Glomerular visceral epithelial cell (primary cell): ENCODE measurements around the gene MBD3L2.
A peak's percentile ranks its signal among the peaks of the same experiment; 100 is the strongest.
"Not testable (repeated sequence)": the region's sequence is repeated elsewhere in the genome, so short reads cannot be mapped to it uniquely, and the experiment has no call there.

ENCODE experiments used
- DNase-seq: peaks from one replicate; pipeline ENCODE4 v3.0.0-alpha.2; 2016; ENCODE audit errors: extremely low spot score

Gene MBD3L2

DNA sequence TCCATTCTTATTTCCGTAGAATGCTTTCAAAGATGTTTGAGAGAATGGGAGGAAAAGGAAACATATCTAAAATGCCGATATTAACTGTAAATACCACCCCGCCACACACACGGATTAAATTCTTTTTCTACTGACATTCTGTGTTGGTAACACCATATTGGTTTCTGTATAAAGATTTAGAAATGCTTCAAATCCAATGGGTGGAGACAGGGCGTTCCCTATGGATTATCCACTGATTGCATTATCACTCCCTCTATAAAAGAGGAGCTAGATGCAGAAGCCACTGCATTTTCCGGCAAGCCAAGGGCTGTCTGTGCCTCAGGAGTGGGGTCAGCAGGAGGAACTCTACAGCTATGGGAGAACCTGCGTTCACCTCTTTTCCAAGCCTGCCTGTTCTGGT is at the start of gene MBD3L2:
Gene MBD3L2, plus strand, starts transcription at position 301 of the 400 bp plus-strand sequence. Its CDS starts 53 bp downstream, at position 354.
- not testable (repeated sequence) for DNase-seq

- DNase-seq = no peak
Observed at GRCh38 chr19:6999933-7000332, 49.2 kb upstream of the MBD3L2 start.

DNA sequence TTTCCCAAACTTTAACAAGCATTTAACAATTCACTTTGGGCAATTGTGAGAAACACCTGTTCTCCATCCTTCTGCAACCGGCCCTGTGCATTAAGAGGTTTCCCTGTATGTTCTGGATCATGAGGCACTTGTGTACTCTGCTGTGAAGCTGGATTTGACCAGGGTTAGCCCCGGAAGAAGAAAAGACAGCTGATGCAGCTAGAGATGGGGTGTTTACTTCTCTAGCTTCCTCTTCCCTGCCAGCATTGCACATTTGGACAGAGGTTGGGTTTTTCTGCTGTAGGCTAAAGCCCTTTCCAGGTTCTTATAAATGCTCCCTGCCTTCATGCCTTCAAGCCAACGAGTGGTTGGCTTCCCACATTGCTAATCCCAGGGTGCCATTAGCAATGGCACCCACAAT is 48.8 kb upstream of the MBD3L2 start:
- no peak for DNase-seq

DNA sequence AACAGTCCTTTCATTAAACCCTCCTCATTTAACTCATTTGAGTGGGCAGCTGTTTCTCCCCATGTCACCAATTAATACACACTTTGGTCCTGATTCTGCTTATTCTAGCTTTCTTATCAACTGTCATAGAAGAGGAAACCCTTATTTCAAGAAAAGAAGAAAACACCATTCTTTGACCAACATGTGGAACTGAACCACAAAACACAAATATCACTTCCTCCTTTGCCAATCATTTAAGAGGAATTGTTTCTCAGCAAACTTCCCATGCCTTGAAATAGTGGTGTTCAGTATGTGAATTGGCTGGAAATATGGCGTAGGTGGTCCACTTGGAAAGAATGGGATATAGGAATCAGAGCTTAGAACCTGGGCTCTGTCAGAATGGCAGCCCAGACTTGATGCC is 48.3 kb upstream of the MBD3L2 start:
- no peak for DNase-seq

GRCh38 chr19:7004313-7004931 is 44.7 kb upstream of the MBD3L2 start:
- DNase-seq = peak; percentile 58

GRCh38 chr19:7006135-7006704 is 42.9 kb upstream of the MBD3L2 start:
- DNase-seq = no peak

- DNase-seq = no peak
Observed at GRCh38 chr19:7007859-7008258, 41.3 kb upstream of the MBD3L2 start.

GRCh38 chr19:7010722-7011593 is 38.2 kb upstream of the MBD3L2 start:
- no peak for DNase-seq

GRCh38 chr19:7013678-7014077 is 35.4 kb upstream of the MBD3L2 start:
- DNase-seq = peak; percentile 66

- no peak for DNase-seq
Observed at GRCh38 chr19:7018828-7019227, 30.3 kb upstream of the MBD3L2 start.

- not testable (repeated sequence) for DNase-seq
Observed at GRCh38 chr19:7021331-7021730, 27.8 kb upstream of the MBD3L2 start, which contains the start of gene MBD3L2B. MBD3L2B (minus strand) TSS chr19:7021431; CDS start chr19:7021397, 34 bp downstream.

GRCh38 chr19:7028790-7029189 is 20.3 kb upstream of the MBD3L2 start:
- not testable (repeated sequence) for DNase-seq

GRCh38 chr19:7030278-7030677 is 18.8 kb upstream of the MBD3L2 start, which contains the start of gene MBD3L5:
MBD3L5 (plus strand) TSS chr19:7030578; CDS start chr19:7030612, 34 bp downstream.
- DNase-seq = not testable (repeated sequence)

GRCh38 chr19:7040079-7040478 is 9.0 kb upstream of the MBD3L2 start, which contains the start of gene MBD3L4:
MBD3L4 (minus strand) TSS chr19:7040179; CDS start chr19:7040144, 35 bp downstream.
- not testable (repeated sequence) for DNase-seq

DNA sequence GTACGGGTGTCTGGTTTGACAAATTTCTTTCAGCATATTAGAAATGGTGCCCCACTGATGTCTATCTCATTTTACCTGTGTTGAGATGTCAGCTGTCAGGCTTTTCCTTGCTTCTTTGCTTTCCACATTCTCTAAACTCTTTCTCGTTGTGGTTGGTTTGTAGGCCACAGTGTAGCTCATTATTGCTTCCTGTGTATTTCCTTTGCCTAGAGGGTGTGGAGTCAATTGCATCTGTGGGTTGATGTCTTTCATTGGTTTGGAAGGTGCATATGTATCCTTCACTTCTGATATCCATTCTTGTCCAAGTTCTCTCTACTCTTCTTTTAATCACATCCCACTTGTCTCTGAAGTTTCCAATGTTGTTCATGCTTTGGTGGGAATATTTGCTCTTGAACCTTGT is 7.6 kb upstream of the MBD3L2 start:
- not testable (repeated sequence) for DNase-seq

DNA sequence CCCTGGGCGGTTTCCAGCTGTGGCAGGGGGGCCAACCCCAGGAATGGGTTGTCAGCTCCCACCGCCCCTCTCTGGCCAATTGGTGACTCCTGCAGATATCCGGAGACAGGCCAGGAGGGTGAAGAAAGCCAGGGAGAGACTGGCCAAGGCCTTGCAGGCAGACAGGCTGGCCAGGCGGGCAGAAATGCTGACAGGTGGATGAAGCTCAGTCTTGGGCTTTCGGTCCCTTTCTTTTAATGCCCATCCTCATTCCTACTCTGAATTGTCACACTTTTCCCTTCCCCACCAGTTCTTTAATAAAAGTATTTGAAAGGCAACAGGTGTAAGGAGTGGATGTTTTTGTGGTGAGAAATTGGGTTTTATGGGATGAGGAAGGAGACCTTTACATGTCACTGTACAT is 2.3 kb downstream of the MBD3L2 start:
- not testable (repeated sequence) for DNase-seq

DNA sequence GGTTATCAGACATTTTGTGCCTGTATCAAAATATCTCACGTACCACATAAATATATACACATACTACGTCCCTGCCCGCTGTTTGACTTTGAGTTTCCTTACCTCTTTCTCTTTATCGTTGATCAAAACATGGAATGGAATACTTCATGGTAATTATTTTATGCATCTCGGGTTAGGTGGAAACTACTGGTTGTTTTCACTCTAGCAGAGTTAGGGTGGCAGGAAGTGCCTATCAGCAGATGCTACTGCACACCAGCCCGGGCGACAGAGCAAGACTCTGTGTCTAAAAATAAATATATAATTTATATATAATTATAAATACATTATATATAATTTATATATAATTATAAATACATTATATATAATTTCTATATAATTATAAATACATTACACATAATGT is 3.8 kb downstream of the MBD3L2 start:
- not testable (repeated sequence) for DNase-seq

DNA sequence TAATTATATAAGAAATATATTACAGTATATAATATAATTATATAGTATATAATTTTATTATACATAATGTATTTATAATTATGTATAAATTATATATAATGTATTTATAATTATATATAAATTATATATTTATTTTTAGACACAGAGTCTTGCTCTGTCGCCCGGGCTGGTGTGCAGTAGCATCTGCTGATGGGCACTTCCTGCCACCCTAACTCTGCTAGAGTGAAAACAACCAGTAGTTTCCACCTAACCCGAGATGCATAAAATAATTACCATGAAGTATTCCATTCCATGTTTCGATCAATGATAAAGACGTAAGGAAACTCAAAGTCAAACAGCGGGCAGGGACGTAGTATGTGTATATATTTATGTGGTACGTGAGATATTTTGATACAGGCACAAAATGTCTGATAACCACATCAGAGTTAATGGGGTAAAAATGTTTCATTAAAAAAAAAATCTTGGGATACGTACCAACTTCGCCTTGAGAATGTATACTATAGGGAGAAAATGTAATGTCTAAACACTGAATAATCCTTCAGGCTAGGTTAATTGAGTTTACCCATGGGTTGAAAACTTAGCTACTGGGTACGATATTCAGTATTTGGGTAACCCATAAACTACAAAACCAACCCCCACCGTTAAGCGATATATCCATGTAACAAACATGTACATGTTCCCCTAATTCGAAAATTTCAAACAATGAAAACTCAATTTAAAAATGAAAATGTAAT is 5.7 kb downstream of the MBD3L2 start:
- DNase-seq = not testable (repeated sequence)

DNA sequence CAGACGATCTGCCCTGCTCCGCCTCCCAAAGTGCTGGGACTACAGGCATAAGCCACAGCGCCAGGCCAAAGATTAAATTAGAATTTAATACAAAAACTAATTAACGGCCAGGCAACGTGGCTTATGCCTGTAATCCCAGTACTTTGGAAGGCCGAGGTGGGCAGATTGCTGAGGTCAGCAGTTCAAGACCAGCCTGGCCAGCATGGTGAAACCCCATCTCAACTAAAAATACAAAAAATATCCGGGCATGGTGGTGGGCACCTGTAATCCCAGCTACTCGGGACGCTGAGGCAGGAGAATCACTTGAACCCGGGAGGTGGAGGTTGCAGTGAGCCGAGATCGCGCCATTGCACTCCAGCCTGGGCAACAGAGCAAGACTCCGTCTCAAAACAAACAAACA is 6.6 kb downstream of the MBD3L2 start:
- DNase-seq = not testable (repeated sequence)

DNA sequence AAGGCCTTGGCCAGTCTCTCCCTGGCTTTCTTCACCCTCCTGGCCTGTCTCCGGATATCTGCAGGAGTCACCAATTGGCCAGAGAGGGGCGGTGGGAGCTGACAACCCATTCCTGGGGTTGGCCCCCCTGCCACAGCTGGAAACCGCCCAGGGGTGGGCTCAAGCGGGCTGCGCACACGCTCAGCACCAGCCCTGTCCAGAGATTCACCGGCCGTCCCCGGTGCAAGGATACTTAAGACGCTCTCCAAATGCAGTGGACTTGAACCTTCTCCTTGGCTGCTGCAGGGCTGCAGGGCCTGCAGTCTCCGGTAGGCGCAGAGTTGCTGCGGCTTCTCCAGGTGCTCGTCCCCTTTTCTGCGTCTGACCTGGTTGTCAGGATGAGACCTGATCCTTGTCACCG is 7.2 kb downstream of the MBD3L2 start:
- not testable (repeated sequence) for DNase-seq

DNA sequence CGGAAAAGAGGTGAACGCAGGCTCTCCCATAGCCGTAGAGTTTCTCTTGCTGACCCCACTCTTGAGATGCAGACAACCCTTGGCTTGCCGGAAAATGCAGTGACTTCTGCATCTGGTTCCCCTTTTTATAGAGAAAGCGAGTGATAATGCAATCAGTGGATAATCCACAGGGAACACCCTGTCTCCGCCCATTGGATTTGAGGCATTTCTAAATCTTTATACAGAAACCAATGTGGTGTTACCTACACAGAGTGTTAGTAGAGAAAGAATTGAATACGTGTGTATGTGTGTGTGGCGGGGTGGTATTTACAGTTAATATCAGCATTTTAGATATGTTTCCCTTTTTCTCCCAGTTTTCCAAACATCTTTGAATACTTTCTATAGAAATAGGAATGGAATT is 9.5 kb downstream of the MBD3L2 start, which contains the start of gene MBD3L3:
Gene MBD3L3, minus strand, starts transcription at position 101 of the 400 bp plus-strand sequence. Its CDS starts 71 bp downstream, at position 30.
- DNase-seq = not testable (repeated sequence)
